Activated CD4-positive, alpha-beta T cell treated with anti-CD3 and anti-CD28 coated beads, Interleukin-2, amount 50 U/mL, for 48 hours (primary cell): ENCODE measurements around the gene TIMM10B.
"Not testable (repeated sequence)": the region's sequence is repeated elsewhere in the genome, so short reads cannot be mapped to it uniquely, and the experiment has no call there.

Source experiments
- DNase-seq, 2 experiments: peaks; one replicate each; pipeline ENCODE4 v3.0.0-alpha.2; 2020

Gene TIMM10B

GRCh38 chr11:6516865-6517264, 35.6 kb downstream of the TIMM10B start:
- no peak for DNase-seq

DNA sequence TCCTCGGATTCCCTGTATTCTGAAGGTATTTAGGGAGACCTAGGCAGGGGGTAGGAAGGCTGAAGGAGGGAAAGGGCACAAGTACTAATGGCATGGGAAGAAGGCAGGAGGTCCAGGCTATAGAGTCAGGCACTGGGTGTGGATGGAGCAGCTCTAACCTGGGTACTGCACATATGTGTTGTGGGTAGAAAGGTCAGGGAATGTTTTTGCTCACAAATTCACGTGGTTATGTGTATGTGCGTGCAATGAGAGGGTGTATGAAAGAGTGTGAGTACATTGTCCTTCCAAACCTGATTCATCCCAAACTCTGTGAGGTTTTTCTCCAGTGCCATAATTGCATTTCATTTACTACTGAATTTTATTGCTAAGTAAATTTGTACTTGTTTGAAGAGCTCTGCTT, 39.0 kb downstream of the TIMM10B start:
- DNase-seq: no peak

- not testable (repeated sequence) for DNase-seq
These were observed 40.6 kb downstream of the TIMM10B start for GRCh38 chr11:6521946-6522345.

GRCh38 chr11:6523253-6523652, 42.0 kb downstream of the TIMM10B start:
- DNase-seq: no peak

DNA sequence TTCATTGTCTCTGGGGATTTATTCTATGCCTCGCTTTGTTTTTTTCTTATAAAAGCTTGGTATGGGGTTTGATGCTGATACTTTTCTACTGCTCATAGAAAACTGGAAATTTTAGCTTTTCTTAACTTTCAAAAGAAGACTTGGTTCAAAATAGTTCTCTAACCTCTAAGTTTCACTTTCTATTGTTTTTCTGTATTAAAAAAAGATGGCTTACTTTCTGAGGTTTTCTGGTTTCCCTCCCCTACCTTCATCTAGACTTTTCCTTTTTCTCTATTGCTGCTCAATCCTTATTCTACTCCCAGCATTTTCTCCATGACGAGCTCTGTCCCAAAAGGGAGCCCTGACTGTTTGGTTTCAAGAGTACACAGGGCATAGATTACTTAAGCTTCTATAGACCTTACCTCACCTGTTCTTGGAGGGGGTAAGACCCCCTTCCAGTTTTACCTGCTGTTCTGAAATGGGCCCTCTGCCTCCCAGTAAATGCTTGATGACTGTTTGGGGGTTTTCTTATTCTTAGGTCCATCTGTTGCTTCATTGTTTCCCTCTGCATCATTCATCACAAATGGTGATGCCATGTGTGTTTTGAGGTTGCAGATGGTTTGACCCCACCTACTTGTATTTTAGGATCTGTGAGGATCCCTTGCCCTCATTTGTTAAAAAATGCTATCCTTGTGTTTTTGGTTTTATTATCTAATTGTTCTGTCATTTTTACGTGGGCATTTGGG, 45.3 kb downstream of the TIMM10B start:
- DNase-seq: no peak

DNA sequence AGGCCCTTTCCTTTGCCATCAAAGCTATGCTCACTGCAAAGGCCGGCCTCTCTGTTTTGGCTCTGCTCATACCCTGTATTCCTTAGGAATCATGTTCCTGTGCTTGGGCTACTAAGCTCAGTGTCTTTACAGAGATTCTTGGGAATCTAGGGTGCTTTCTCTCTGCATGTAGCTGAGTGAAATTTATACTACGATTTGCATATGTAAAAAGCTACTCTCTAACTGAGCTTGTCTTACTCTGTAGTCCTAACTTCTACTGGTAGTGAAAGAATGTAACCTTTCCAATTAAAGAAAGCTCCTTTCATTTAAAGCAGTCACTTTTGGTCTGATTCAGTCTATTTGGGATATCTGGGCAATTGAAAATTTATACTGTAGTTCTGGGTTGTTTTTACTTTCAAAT, 48.0 kb downstream of the TIMM10B start:
- DNase-seq: no peak

DNA sequence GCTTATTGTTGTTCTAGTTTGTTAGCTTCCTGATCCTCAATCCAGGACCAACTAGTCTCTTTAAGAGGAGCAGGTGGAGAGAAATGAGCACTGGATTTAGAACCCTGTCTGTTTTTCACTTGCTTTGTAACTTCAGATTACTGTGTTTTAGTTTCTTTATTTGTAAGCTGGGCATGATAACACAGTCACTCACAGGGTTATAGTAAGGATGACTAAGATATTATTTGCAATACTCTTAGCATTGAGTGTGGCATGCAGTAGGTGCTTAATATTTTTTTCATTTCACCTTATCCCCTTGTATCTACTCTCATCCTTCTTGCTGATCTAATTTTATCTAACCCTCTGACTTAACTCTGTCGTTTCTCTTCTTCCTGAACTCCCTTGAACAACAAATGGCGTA, 49.5 kb downstream of the TIMM10B start:
- DNase-seq: no peak

- no peak for DNase-seq
These were observed 50.0 kb downstream of the TIMM10B start for GRCh38 chr11:6531267-6531752.
